A673 (cell line): ENCODE measurements around the gene PRRT3. TPM values are rescaled to one million over a fixed set of nuclear protein-coding genes. Genes with fewer than 3 reads are reported as not detected.

Experiments used
- BruUV-seq: library from RNA; stranded (reverse); fragments of 400-500 nt; replicated peaks from 2 replicates; lab custom pipeline; 2021; lab: Mats Ljungman, UMichigan
- CTCF ChIA-PET: fragments of 300-600 bp; sonication (Branson Sonifier 250); formaldehyde crosslinking; loops from one replicate; lab custom pipeline; 2022; ENCODE audit warnings: antibody characterized with exemption; lab: Charles Lee
- POLR2A ChIA-PET: fragments of 300-600 bp; sonication (Branson Sonifier 250); formaldehyde crosslinking; loops from one replicate; lab custom pipeline; 2022; ENCODE audit warnings: antibody characterized with exemption; ENCODE audit not compliant: low non-redundant PET; lab: Charles Lee
- DNase-seq: peaks from one replicate; pipeline ENCODE4 v3.0.0-alpha.2; 2015; ENCODE audit warnings: low spot score
- H3K27ac ChIP-seq: fragments of 200-600 bp; sonication (generic); 2 replicates; pipeline ENCODE4 v1.5.1; 2016; ENCODE audit warnings: mixed run types, low read depth, mild to moderate bottlenecking, mixed read lengths, antibody characterized with exemption, low read length; ENCODE audit not compliant: poor library complexity, severe bottlenecking
- H3K27me3 ChIP-seq: fragments of 200-600 bp; sonication (generic); replicated peaks from 2 replicates; pipeline ENCODE4 v1.6.1; 2017; ENCODE audit warnings: mixed run types, low read depth, mild to moderate bottlenecking, mixed read lengths, antibody characterized with exemption, low read length; ENCODE audit not compliant: insufficient read depth, poor library complexity
- H3K36me3 ChIP-seq: fragments of 200-600 bp; sonication (generic); 2 replicates; pipeline ENCODE4 v1.6.1; 2016; ENCODE audit warnings: mixed run types, mild to moderate bottlenecking, mixed read lengths, antibody characterized with exemption, low read length; ENCODE audit not compliant: insufficient read depth, poor library complexity, severe bottlenecking
- H3K4me1 ChIP-seq: fragments of 200-600 bp; sonication (generic); 2 replicates; pipeline ENCODE4 v1.6.1; 2017; ENCODE audit warnings: mixed run types, mild to moderate bottlenecking, mixed read lengths, antibody characterized with exemption, low read length; ENCODE audit not compliant: insufficient read depth, poor library complexity, severe bottlenecking
- H3K4me3 ChIP-seq: fragments of 200-600 bp; sonication (generic); 2 replicates; pipeline ENCODE4 v1.5.1; 2016; ENCODE audit warnings: low read depth, mixed run types, mild to moderate bottlenecking, mixed read lengths, low read length; ENCODE audit not compliant: poor library complexity, severe bottlenecking
- H3K9me3 ChIP-seq: fragments of 200-600 bp; sonication (generic); 2 replicates; pipeline ENCODE4 v1.6.1; 2016; ENCODE audit warnings: mixed run types, low read depth, mild to moderate bottlenecking, mixed read lengths, antibody characterized with exemption, low read length; ENCODE audit not compliant: poor library complexity, severe bottlenecking
- CTCF ChIP-seq: fragments of 300-800, 200-600 bp; sonication (generic); conservative IDR thresholded peaks from 2 replicates; pipeline ENCODE4 v1.5.1; 2017; ENCODE audit warnings: low read depth, mild to moderate bottlenecking, antibody characterized with exemption, low read length, moderate library complexity, mixed read lengths
- EZH2 ChIP-seq: fragments of 200-600 bp; sonication (generic); IDR thresholded peaks from 2 replicates; pipeline ENCODE4 v1.6.1; 2017; ENCODE audit warnings: borderline replicate concordance, low read depth, mild to moderate bottlenecking, mixed read lengths, antibody characterized with exemption, low read length; ENCODE audit not compliant: poor library complexity, severe bottlenecking
- intact Hi-C: fragments of 100-400 bp; cut with micrococcal nuclease; formaldehyde crosslinking; loops from one replicate; pipeline ENCODE4 v1.10.0; 2022; ENCODE audit not compliant: unreplicated experiment
- total RNA-seq: library from RNA; stranded (reverse); gene quantifications from 2 replicates; pipeline ENCODE4 v1.2.3, GENCODE V29; 2021

Gene PRRT3
- total RNA-seq, 1 experiment from 2014 or later, result 1.1 TPM

DNA sequence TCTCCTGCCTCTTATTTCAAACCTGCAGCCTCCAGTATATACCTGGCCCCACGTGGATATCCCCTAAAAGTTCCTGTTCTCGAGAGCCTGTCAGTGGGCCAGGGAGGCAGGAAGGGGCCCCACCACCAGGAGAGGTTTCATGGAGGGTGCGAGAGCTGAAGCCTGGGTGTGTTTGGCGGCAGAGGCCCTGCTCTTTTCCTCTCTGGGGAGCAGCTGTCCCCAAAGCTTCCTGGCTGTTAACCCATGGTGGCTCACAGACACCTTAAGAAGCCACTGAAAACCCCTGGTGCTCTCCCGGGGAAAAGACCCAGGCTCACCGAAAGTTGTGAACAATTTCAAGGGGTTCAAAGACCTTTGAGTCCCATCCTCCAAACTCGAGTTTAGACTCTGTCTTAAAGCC, 1.1 kb downstream of the PRRT3 start:
- TF ChIP-seq CTCF (no peak), EZH2 (no peak)
- H3K9me3 ChIP-seq, result no peaks in the 10 kb centered on the region
- no TSS peak for BruUV-seq
- no peaks in the 10 kb centered on the region for H3K4me1 ChIP-seq
- CTCF ChIA-PET, result no interaction called here
- no peak for DNase-seq
- H3K27ac ChIP-seq, result no peak overlapping the region
- no peaks in the 10 kb centered on the region for H3K27me3 ChIP-seq
- POLR2A ChIA-PET, result no interaction called here
- H3K36me3 ChIP-seq, result no peaks in the 10 kb centered on the region
- intact Hi-C loops, result no loop called here
- peak overlapping the region; percentile 60 for H3K4me3 ChIP-seq

GRCh38 chr3:9949626-9950025, 2.6 kb downstream of the PRRT3 start:
- H3K36me3 ChIP-seq, result no peaks in the 10 kb centered on the region
- H3K27ac ChIP-seq, result no peak overlapping the region
- ChIA-PET CTCF (no interaction called here), POLR2A (no interaction called here)
- no TSS peak for BruUV-seq
- H3K4me1 ChIP-seq, result no peaks in the 10 kb centered on the region
- intact Hi-C loops, result no loop called here
- H3K4me3 ChIP-seq, result no peak overlapping the region
- no peak for TF ChIP-seq EZH2
- no peak for TF ChIP-seq CTCF
- DNase-seq, result no peak
- no peaks in the 10 kb centered on the region for H3K27me3 ChIP-seq
- no peaks in the 10 kb centered on the region for H3K9me3 ChIP-seq

GRCh38 chr3:9949115-9949514, 3.1 kb downstream of the PRRT3 start:
- no peak for DNase-seq
- ChIA-PET POLR2A (no interaction called here), CTCF (no interaction called here)
- TF ChIP-seq EZH2, result no peak
- no peak for TF ChIP-seq CTCF
- no peaks in the 10 kb centered on the region for H3K9me3 ChIP-seq
- no peaks in the 10 kb centered on the region for H3K4me1 ChIP-seq
- no peak overlapping the region for H3K4me3 ChIP-seq
- intact Hi-C loops, result no loop called here
- no peaks in the 10 kb centered on the region for H3K27me3 ChIP-seq
- no peak overlapping the region for H3K27ac ChIP-seq
- H3K36me3 ChIP-seq, result no peaks in the 10 kb centered on the region
- BruUV-seq, result no TSS peak
